ENCODE data around the gene MYADML2.

MYADML2 gene

DNA sequence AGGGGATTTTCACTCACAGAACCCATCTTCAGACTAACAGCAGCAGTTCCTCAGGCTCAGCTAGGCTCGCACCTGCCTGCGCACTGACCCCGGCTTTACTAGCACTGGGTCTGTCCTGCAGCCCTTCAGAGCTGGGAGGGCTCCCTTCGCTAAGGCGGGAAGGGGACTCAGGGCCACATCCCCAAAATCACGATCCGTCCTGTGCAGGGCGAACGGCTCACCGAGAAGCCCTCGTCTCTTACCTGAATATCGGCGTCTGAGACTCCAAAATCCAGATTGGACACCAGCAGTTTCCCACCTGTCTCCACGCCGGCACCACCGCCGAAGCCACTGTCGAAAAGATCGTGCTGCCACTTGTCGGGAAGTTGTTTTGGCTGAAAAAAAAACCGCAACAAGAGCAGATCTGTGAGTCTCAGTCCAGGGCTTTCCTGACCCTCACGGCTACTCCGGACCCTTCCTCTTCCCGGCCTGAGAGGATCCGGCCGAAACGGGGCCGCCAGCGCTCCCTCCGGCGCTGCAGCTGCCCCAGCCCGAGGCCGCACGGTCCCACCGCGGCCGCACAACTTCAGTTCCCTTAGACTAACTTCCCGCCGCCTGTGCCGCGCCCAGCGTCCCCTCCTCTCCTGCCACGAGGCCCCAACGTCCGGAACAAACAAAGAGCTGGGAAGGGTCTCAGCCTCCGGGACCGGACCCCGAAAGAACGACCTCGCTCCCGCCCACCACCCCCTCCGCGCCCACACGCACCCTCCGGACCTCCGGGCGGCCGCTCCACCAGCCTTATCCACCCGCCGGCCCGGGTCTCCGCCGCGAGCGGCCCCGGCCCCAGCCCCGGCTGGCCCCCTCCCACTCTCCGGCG, 56.4 kb downstream of the MYADML2 start:
- DNase-seq, result no peak

Data from CD4-positive, alpha-beta T cell treated with Interleukin-1 beta for 1 hour (primary cell).